Sigmoid colon (tissue), 4 donors: ENCODE data around the gene CNTN4.

ENCODE experiments used
- EP300 ChIP-seq, 4 donors: sonication (generic); formaldehyde crosslinking; IDR thresholded peaks; one replicate each; pipeline ENCODE4 v1.6.1; 2017; ENCODE audit warnings: antibody characterized with exemption in 4 of 4
- POLR2A ChIP-seq, 2 donors: fragments of 450-650 bp; IDR thresholded peaks; one replicate each; pipeline ENCODE4 v1.6.1; 2016; ENCODE audit warnings: antibody characterized with exemption in 2 of 2, mild to moderate bottlenecking in 2 of 2, moderate library complexity in 2 of 2
- POLR2AphosphoS5 ChIP-seq, 4 donors: sonication (generic); formaldehyde crosslinking; IDR thresholded peaks; one replicate each; pipeline ENCODE4 v1.6.1; 2017; ENCODE audit warnings: antibody characterized with exemption in 4 of 4
- TF ChIP-seq, protein P1 (sequence below), 4 experiments: fragments of 450-650 bp in 3 of 4; fragments of 200-600 bp in 1 of 4; IDR thresholded peaks; one replicate each; pipeline ENCODE4 v1.5.1; 2016 to 2019; ENCODE audit warnings: antibody characterized with exemption in 4 of 4, mild to moderate bottlenecking in 3 of 4, moderate library complexity in 2 of 4

DNA sequence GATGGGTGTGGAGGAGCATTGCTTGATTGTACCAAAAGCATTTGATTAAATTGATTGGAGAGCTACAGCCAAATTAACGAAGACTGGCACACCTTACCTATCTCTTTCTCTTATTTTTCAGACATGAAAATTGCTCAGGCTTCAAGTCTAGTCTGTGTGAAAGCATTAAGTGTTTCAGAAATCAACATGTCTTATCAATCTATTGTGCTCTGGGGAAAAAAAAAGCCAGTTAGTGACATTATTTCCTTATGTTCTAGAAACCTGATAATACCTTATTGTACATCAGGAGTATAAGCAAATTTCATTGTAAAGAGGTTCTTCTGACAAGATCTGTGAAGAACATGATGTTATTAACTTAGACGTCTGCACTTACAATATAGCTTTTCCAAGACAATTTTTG, 546.3 kb downstream of the CNTN4 start:
- TF ChIP-seq EP300 (IDR thresholded peaks at IDR 0.05), result no peak
- TF ChIP-seq, protein P1, sequence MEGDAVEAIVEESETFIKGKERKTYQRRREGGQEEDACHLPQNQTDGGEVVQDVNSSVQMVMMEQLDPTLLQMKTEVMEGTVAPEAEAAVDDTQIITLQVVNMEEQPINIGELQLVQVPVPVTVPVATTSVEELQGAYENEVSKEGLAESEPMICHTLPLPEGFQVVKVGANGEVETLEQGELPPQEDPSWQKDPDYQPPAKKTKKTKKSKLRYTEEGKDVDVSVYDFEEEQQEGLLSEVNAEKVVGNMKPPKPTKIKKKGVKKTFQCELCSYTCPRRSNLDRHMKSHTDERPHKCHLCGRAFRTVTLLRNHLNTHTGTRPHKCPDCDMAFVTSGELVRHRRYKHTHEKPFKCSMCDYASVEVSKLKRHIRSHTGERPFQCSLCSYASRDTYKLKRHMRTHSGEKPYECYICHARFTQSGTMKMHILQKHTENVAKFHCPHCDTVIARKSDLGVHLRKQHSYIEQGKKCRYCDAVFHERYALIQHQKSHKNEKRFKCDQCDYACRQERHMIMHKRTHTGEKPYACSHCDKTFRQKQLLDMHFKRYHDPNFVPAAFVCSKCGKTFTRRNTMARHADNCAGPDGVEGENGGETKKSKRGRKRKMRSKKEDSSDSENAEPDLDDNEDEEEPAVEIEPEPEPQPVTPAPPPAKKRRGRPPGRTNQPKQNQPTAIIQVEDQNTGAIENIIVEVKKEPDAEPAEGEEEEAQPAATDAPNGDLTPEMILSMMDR (IDR thresholded peaks at IDR 0.05), result no peak
- TF ChIP-seq POLR2A (IDR thresholded peaks at IDR 0.05), result no peak
- TF ChIP-seq POLR2AphosphoS5 (IDR thresholded peaks at IDR 0.05), result no peak
